ENCODE measurements around the gene ATN1. TPM values are rescaled to one million over a fixed set of nuclear protein-coding genes. Genes with fewer than 3 reads are reported as not detected.

ATN1 gene
- total and polyA plus RNA-seq, 2 of the 8 experiments (the other 6 are each of a cell fraction or from before 2014, with no cell fraction given), result 20.6 to 73.4 TPM

DNA sequence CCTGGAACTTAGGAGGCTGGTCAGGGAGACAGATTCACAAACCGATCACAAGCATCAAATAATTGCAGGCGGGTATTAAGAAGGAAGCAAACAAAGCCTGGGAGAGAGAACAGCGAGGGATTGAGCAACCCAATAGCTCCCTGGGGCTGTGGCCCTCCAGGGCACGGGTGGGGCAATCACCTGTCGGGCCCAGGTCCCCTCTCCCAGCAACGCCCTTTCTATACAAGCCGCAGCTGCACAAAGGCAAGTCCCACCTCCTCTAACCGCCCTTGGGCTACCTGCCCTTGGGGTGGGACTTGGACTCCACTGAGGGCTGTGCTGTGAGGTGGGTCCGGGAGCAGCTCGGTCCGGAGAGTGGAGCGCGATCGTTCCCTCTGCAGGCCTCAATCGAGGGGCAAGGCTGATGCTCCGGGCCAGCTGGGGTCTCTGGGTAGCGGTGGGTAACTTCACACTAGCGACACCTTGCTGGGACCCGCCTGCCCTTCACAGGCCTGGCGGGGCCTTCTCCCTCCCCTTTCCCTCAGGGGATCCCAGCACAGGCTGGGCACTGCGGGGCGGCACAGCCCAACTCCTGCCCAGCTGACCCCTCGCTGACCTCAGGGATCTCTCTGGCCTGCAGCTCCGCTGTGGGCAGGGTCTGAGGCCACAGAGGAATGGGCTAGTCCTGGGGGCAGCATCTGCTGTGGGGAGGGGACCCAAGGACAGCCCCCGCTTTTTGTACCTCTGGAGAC lies 34.7 kb downstream of the ATN1 start (continued):
- TF ChIP-seq TAF1 (IDR thresholded peaks at IDR 0.05; ENCODE audit: low read depth, low read length) (no peak), BRCA1 (IDR thresholded peaks at IDR 0.05; ENCODE audit: low read depth, low read length) (no peak), SAP30 (IDR thresholded peaks at IDR 0.05; ENCODE audit: insufficient read depth, insufficient replicate concordance, low read length) (peak; percentile 15), GABPA (IDR thresholded peaks at IDR 0.05; ENCODE audit: borderline replicate concordance, insufficient read depth, low read length) (no peak), TBP (IDR thresholded peaks at IDR 0.05; ENCODE audit: low read depth, low read length) (no peak; the same call in 1 of the 2 replicates)
- TF ChIP-seq, protein P1, sequence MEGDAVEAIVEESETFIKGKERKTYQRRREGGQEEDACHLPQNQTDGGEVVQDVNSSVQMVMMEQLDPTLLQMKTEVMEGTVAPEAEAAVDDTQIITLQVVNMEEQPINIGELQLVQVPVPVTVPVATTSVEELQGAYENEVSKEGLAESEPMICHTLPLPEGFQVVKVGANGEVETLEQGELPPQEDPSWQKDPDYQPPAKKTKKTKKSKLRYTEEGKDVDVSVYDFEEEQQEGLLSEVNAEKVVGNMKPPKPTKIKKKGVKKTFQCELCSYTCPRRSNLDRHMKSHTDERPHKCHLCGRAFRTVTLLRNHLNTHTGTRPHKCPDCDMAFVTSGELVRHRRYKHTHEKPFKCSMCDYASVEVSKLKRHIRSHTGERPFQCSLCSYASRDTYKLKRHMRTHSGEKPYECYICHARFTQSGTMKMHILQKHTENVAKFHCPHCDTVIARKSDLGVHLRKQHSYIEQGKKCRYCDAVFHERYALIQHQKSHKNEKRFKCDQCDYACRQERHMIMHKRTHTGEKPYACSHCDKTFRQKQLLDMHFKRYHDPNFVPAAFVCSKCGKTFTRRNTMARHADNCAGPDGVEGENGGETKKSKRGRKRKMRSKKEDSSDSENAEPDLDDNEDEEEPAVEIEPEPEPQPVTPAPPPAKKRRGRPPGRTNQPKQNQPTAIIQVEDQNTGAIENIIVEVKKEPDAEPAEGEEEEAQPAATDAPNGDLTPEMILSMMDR (IDR thresholded peaks at IDR 0.05; ENCODE audit: control extremely low read depth in 1 of 3, insufficient read depth in 1 of 3, low read depth in 1 of 3, low read length in 3 of 3), result peak in 1 of 3 experiments; percentile 7; a peak in 1 of 4 replicates
- TF ChIP-seq, protein P2, sequence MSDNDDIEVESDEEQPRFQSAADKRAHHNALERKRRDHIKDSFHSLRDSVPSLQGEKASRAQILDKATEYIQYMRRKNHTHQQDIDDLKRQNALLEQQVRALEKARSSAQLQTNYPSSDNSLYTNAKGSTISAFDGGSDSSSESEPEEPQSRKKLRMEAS (IDR thresholded peaks at IDR 0.05), result no peak

Data from H1 (cell line).